Small intestine (tissue), 7 donors: ENCODE measurements around the gene LINC01488. TPM values are rescaled to one million over a fixed set of nuclear protein-coding genes. Genes with fewer than 3 reads are reported as not detected.

ENCODE experiments used
- DNase-seq, 2 donors: peaks; one replicate each; pipeline versions ENCODE4 v3.0.0 to v3.0.0-alpha.2; 2013
- FAIRE-seq: peaks from 2 replicates; lab custom pipeline; 2012; peaks lifted over from hg19 to GRCh38; lab: Jason Lieb, UNC
- H3K27ac ChIP-seq, 3 donors: one replicate each; pipeline ENCODE4 v1.5.1; 2013; ENCODE audit warnings: low read length in 2 of 3, mild to moderate bottlenecking in 2 of 3, control low read depth in 1 of 3, inconsistent platforms in 1 of 3, low read depth in 1 of 3, moderate library complexity in 1 of 3
- H3K27me3 ChIP-seq, 3 donors: one replicate each; pipeline ENCODE4 v1.6.1; 2013; ENCODE audit warnings: low read length in 3 of 3, inconsistent platforms in 1 of 3; ENCODE audit not compliant: control insufficient read depth in 3 of 3, insufficient read depth in 3 of 3
- H3K36me3 ChIP-seq, 3 donors: one replicate each; pipeline ENCODE4 v1.6.1; 2013; ENCODE audit warnings: low read length in 3 of 3, inconsistent platforms in 1 of 3, low read depth in 1 of 3, mild to moderate bottlenecking in 1 of 3, moderate library complexity in 1 of 3; ENCODE audit not compliant: control insufficient read depth in 3 of 3, insufficient read depth in 2 of 3
- H3K4me1 ChIP-seq, 3 donors: one replicate each; pipeline ENCODE4 v1.6.1; 2013; ENCODE audit warnings: low read length in 2 of 3, inconsistent platforms in 1 of 3, low read depth in 1 of 3, mild to moderate bottlenecking in 1 of 3, moderate library complexity in 1 of 3; ENCODE audit not compliant: control insufficient read depth in 3 of 3, insufficient read depth in 2 of 3
- H3K4me3 ChIP-seq, 3 donors: one replicate each; pipeline ENCODE4 v1.5.1; 2013; ENCODE audit warnings: low read length in 3 of 3, control low read depth in 1 of 3, inconsistent platforms in 1 of 3, low read depth in 1 of 3, mild to moderate bottlenecking in 1 of 3, moderate library complexity in 1 of 3
- H3K9me3 ChIP-seq, 2 donors: one replicate each; pipeline ENCODE4 v1.6.1; 2013; ENCODE audit warnings: low read depth in 1 of 2, low read length in 1 of 2; ENCODE audit not compliant: control insufficient read depth in 2 of 2, insufficient read depth in 1 of 2
- WGBS, 3 donors: extraction: QIAGEN DNeasy Blood & Tissue Kit; methylation state at CpG; one replicate each; pipeline ENCODE4 v1.1.7; 2013; 5-methylcytosine and 5-hydroxymethylcytosine counted together
- polyA plus RNA-seq, 4 donors: library from polyadenylated mRNA; stranded (reverse) in 3 of 4; unstranded in 1 of 4; fragments of 200-250 nt in 3 of 4; fragments of 120-200 nt in 1 of 4; gene quantifications; one replicate each; pipeline versions ENCODE4 v1.2.1 to v1.2.3, GENCODE V29; 2013
- donor health status: healthy with polysubstance abuse.
- donor health status: control.
- donor health status: control.
- donor health status: Bipolar disorder and iron deficiency.
- donor health status: healthy.

Gene LINC01488
- polyA plus RNA-seq, 4 donors = 0.03 TPM; not detected in 3

- Histone ChIP-seq H3K4me3 (no peak overlapping the region), H3K36me3 (no peaks in the 10 kb centered on the region), H3K9me3 (no peaks in the 10 kb centered on the region), H3K27ac (no peak overlapping the region), H3K27me3 (no peaks in the 10 kb centered on the region), H3K4me1 (no peaks in the 10 kb centered on the region)
- 89 to 97% (median 93%) methylated on average over 16 of the region's 16 CpGs for WGBS, 3 donors
- FAIRE-seq = no peak
- DNase-seq = no peak
Measured at GRCh38 chr11:69488543-69488940, 7.1 kb downstream of the LINC01488 start.

DNA sequence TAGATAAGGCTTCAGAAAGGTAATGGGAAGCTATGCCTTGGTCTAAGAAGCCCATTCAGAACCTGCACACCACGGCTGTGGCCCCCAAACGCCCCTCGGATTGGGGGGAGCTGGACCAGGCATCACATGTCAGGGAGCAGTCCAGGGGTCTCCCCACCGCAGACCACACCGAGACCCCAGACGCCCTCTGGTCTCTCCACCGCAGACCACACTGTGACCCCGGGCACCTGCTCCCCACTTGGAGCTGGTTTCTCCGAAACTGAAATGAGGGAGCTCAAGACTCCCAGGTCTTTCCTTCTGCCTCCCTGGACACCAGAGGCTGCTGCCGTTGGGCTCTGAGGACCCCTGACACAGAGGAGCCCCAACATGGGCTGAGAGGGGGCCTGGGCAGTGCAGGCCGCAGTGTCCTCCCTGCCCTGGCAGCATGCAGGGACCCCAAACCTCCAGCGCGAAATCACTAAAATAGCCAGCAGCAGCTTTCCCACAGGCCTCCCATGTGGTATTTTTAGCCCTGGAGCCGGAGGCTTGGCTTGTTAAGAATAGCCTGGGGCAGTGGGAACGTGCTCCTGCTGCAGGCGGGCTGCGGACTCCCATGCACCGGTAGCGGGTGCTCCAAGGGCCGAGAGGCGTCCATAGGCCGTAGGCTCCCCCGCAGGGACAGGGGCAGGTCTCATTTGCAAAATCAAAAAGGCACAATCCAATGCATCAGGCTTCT is 7.7 kb downstream of the LINC01488 start:
- 85 to 95% (median 87%) methylated on average over 23 of the region's 23 CpGs for WGBS, 3 donors
- Histone ChIP-seq H3K4me1 (no peaks in the 10 kb centered on the region), H3K27me3 (no peaks in the 10 kb centered on the region), H3K9me3 (no peaks in the 10 kb centered on the region), H3K27ac (no peak overlapping the region), H3K36me3 (no peaks in the 10 kb centered on the region), H3K4me3 (no peak overlapping the region)
- DNase-seq (no peak), FAIRE-seq (no peak)

GRCh38 chr11:69489746-69490365 is 8.4 kb downstream of the LINC01488 start:
- Histone ChIP-seq H3K4me1 (no peaks in the 10 kb centered on the region), H3K36me3 (no peaks in the 10 kb centered on the region), H3K27ac (no peak overlapping the region), H3K9me3 (no peaks in the 10 kb centered on the region), H3K4me3 (no peak overlapping the region), H3K27me3 (no peaks in the 10 kb centered on the region)
- DNase-seq = no peak
- FAIRE-seq = no peak
- 88 to 96% (median 95%) methylated on average over 10 to 11 of the region's 11 CpGs for WGBS, 3 donors

DNA sequence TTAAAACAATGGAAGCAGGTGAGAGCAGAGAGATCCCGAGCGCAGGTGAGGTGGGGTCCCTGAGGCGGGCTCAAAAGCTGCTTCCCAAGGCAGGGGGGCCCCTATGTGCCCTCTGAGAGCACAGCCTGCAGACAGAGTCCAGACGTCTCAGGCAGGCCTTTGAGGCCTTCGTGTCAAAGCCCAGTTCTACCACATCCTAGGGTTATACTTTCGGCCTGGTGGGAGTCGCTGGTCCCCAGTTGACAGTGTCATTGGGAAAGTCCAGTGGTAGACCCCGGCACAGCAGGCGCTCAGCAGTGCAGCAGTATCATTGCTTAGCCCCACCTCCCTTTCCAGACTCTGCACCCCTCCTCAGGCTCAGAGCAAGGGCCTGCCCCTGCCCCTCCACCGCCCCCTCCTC is 9.1 kb downstream of the LINC01488 start:
- H3K9me3 ChIP-seq = no peaks in the 10 kb centered on the region
- WGBS, 3 donors = 91 to 97% (median 92%) methylated on average over 10 of the region's 10 CpGs
- H3K27me3 ChIP-seq = no peaks in the 10 kb centered on the region
- no peak for DNase-seq
- no peak overlapping the region for H3K4me3 ChIP-seq
- H3K4me1 ChIP-seq = no peaks in the 10 kb centered on the region
- FAIRE-seq = no peak
- H3K36me3 ChIP-seq = no peaks in the 10 kb centered on the region
- no peak overlapping the region for H3K27ac ChIP-seq

- no peak for DNase-seq
- H3K36me3 ChIP-seq = no peaks in the 10 kb centered on the region
- no peaks in the 10 kb centered on the region for H3K9me3 ChIP-seq
- H3K4me1 ChIP-seq = peaks cover 0 to 1% (median 0%) of the 10 kb centered on the region in 3 donors
- no peak overlapping the region for H3K4me3 ChIP-seq
- WGBS, 3 donors = 82 to 93% (median 84%) methylated on average over 22 of the region's 22 CpGs
- no peak for FAIRE-seq
- no peak overlapping the region for H3K27ac ChIP-seq
- no peaks in the 10 kb centered on the region for H3K27me3 ChIP-seq
Measured at GRCh38 chr11:69491071-69492031, 9.9 kb downstream of the LINC01488 start.

DNA sequence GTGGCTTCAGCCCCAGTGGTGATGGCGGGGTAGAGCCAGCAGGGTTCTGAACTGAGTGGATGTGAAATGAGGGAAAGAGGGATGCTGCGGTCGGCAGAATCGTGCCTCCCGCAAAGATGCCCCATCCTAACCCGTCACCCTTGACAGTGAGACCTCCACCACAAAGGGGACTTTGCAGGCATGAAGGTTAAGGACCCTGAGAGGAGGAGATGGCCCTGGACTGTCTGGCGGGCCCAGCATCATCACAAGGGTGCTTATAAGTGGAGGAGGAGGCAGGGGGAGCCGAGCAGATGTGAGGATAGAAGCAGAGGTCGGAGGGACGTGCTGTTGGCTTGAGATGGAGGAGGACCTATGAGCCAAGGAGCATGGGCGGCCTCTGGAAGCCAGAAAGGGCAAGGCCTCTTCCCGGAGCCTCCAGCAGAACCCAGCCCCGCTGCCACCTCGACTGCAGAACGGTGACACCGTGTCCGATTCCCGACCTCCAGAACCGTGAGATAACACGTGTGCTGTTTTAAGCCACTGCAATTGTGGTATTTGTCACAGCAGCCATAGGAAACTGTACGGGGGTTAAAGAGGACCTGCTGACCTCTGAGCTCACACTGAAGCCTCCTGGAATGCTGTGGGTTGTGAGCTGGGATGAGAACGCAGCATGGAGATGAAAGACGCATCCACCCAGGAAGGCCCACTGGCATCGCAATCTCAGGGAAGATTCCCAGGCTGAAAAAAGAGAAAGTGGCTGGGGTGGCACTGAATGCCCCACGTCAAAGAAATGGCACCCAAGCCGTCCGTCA is 10.9 kb downstream of the LINC01488 start:
- 82 to 90% (median 85%) methylated on average over 27 of the region's 27 CpGs for WGBS, 3 donors
- no peak for DNase-seq
- Histone ChIP-seq H3K27me3 (no peaks in the 10 kb centered on the region), H3K4me3 (no peak overlapping the region), H3K36me3 (no peaks in the 10 kb centered on the region), H3K27ac (no peak overlapping the region), H3K9me3 (no peaks in the 10 kb centered on the region), H3K4me1 (peaks cover 0 to 10% (median 0%) of the 10 kb centered on the region in 3 donors)
- no peak for FAIRE-seq

GRCh38 chr11:69493931-69494821 is 12.7 kb downstream of the LINC01488 start:
- Histone ChIP-seq H3K4me1 (peaks cover 0 to 18% (median 0%) of the 10 kb centered on the region in 3 donors), H3K36me3 (no peaks in the 10 kb centered on the region), H3K9me3 (no peaks in the 10 kb centered on the region), H3K27me3 (no peaks in the 10 kb centered on the region), H3K4me3 (no peak overlapping the region), H3K27ac (no peak overlapping the region)
- WGBS, 3 donors = 83 to 89% (median 87%) methylated on average over 25 to 27 of the region's 27 CpGs
- FAIRE-seq (no peak), DNase-seq (no peak)
